ENCODE results near the gene BET1L. TPM values are rescaled to one million over a fixed set of nuclear protein-coding genes. Genes with fewer than 3 reads are reported as not detected.
"Not testable (repeated sequence)": the region's sequence is repeated elsewhere in the genome, so short reads cannot be mapped to it uniquely, and the experiment has no call there.

BET1L gene
- 9.8 and 10.5 TPM in 2 replicates for total RNA-seq (2014; rRNA removed; shearing (Covaris generic))

DNA sequence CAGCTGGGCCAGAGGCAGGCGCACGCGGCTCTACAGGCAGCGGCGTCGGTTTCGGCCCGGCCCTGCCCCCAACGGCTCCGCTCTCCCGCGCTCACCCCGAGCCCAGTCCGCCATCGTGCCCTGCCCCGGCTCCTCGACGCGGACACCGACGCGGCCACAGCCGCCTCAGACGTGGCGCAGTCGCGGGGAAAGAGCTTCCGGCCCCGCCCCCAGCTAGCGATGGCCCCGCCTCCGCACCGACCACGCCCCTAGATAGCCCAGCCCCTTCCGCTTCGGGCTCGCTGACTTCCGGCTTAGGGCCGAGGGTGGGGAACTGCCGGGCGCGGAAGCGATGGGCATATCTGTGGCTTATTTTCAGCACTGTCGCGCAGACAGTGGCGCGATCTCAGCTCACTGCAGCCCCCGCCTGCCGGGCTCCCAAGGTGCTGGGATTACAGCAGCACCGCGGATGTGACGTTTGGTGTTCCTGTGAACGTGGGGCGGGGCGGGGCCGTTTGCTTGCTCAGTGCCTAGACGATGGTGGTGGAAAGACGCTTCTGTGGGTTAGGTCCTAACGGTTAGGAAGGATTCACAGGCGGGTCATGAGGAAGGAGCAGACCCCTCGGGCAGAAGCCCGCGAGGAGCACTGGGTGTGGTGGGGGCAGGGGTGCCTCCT lies at the start of gene BET1L, which contains the start of gene RIC8A:
Gene BET1L (minus strand): TSS at position 192 of the 655 bp plus-strand sequence. CDS start 78 bp downstream, at position 114.
Gene RIC8A (plus strand): TSS at position 501 of the 655 bp plus-strand sequence. CDS start 1,147 bp downstream, outside the sequence.
- Histone ChIP-seq H3K4me3 (peak within 1 kb of the TSS; percentile 87), H3K4me1 (replicated peaks) (peaks cover 32% of the 10 kb centered on the region), H3K27me3 (replicated peaks) (no peaks in the 10 kb centered on the region), H3K9me3 (replicated peaks) (no peaks in the 10 kb centered on the region), H3K36me3 (peaks cover 84% of the 10 kb centered on the region), H3K27ac (peak within 1 kb of the TSS; percentile 90)
- peak; percentile 97 for DNase-seq (ENCODE audit: low read depth in 1 of 2, low spot score in 2 of 2)

DNA sequence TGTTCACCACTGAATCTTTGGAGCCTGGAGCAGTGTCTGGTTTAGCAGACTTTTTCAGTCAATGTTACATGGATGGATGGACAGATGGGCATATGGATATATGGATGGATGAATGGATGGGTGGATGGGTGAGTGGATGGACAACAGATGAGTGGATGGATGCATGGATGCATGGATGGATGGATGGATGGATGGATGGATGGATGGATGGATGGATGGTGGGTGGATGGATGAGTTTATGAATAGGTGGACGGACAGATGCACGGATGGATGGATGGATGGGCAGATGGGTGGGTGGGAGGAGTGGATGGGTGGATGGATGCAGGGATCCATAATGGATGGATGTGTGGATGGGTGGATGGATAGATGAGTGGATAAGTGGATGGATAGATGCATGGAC lies 48.6 kb upstream of the BET1L start:
- Histone ChIP-seq H3K27me3 (replicated peaks) (no peaks in the 10 kb centered on the region), H3K9me3 (replicated peaks) (no peaks in the 10 kb centered on the region), H3K36me3 (peaks cover 32% of the 10 kb centered on the region), H3K4me1 (replicated peaks) (no peaks in the 10 kb centered on the region), H3K27ac (no peak overlapping the region), H3K4me3 (no peak overlapping the region)
- DNase-seq (ENCODE audit: low read depth in 1 of 2, low spot score in 2 of 2): no peak

GRCh38 chr11:255176-255575 lies 48.0 kb upstream of the BET1L start:
- no peaks in the 10 kb centered on the region for H3K27me3 ChIP-seq (replicated peaks)
- H3K36me3 ChIP-seq: peaks cover 38% of the 10 kb centered on the region
- H3K4me1 ChIP-seq (replicated peaks): no peaks in the 10 kb centered on the region
- no peak overlapping the region for H3K4me3 ChIP-seq
- no peaks in the 10 kb centered on the region for H3K9me3 ChIP-seq (replicated peaks)
- DNase-seq (ENCODE audit: low read depth in 1 of 2, low spot score in 2 of 2): no peak
- H3K27ac ChIP-seq: no peak overlapping the region

- H3K4me3 ChIP-seq: no peak overlapping the region
- no peaks in the 10 kb centered on the region for H3K9me3 ChIP-seq (replicated peaks)
- no peak overlapping the region for H3K27ac ChIP-seq
- H3K36me3 ChIP-seq: peaks cover 48% of the 10 kb centered on the region
- no peaks in the 10 kb centered on the region for H3K27me3 ChIP-seq (replicated peaks)
- no peak for DNase-seq (ENCODE audit: low read depth in 1 of 2, low spot score in 2 of 2)
- H3K4me1 ChIP-seq (replicated peaks): no peaks in the 10 kb centered on the region
These were observed 46.7 kb upstream of the BET1L start for GRCh38 chr11:253886-254270.

GRCh38 chr11:253160-253885 lies 46.1 kb upstream of the BET1L start:
- Histone ChIP-seq H3K27ac (no peak overlapping the region), H3K4me1 (replicated peaks) (no peaks in the 10 kb centered on the region), H3K36me3 (peaks cover 53% of the 10 kb centered on the region), H3K9me3 (replicated peaks) (no peaks in the 10 kb centered on the region), H3K4me3 (no peak overlapping the region), H3K27me3 (replicated peaks) (no peaks in the 10 kb centered on the region)
- no peak for DNase-seq (ENCODE audit: low read depth in 1 of 2, low spot score in 2 of 2)

GRCh38 chr11:252666-253065 lies 45.5 kb upstream of the BET1L start:
- no peak for DNase-seq (ENCODE audit: low read depth in 1 of 2, low spot score in 2 of 2)
- H3K36me3 ChIP-seq: peaks cover 58% of the 10 kb centered on the region

GRCh38 chr11:251550-251949 lies 44.4 kb upstream of the BET1L start:
- H3K36me3 ChIP-seq: peaks cover 69% of the 10 kb centered on the region
- no peaks in the 10 kb centered on the region for H3K27me3 ChIP-seq (replicated peaks)
- H3K4me1 ChIP-seq (replicated peaks): no peaks in the 10 kb centered on the region
- DNase-seq (ENCODE audit: low read depth in 1 of 2, low spot score in 2 of 2): no peak
- H3K9me3 ChIP-seq (replicated peaks): no peaks in the 10 kb centered on the region
- no peak overlapping the region for H3K27ac ChIP-seq
- H3K4me3 ChIP-seq: no peak overlapping the region

More at GRCh38 chr11:252666-253065, 45.5 kb upstream of the BET1L start:
- Histone ChIP-seq H3K9me3 (replicated peaks) (no peaks in the 10 kb centered on the region), H3K4me1 (replicated peaks) (no peaks in the 10 kb centered on the region), H3K4me3 (no peak overlapping the region), H3K27ac (no peak overlapping the region), H3K27me3 (replicated peaks) (no peaks in the 10 kb centered on the region)

- H3K36me3 ChIP-seq: peaks cover 76% of the 10 kb centered on the region
- no peaks in the 10 kb centered on the region for H3K27me3 ChIP-seq (replicated peaks)
These were observed 43.6 kb upstream of the BET1L start for GRCh38 chr11:250740-251299.

DNA sequence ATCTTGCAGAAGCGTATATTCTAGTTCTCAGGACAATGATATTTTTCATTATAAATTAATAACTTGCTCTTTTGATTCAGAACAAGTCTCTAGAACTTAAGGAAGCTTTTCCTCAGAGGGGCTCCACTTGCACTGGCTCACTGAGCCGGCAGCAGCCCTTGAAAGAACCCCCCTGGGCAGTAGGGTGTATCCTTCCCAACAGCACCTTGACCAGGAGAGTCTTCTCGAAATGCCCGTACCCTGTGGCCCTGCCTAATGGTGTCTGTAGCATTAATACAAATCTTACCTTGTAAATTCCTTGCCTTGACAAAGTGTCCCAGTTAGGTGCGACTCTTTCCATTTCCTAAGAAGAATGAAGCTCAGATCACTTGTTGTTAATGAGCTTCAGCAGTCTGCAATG lies 43.1 kb upstream of the BET1L start:
- Histone ChIP-seq H3K4me1 (replicated peaks) (no peaks in the 10 kb centered on the region), H3K9me3 (replicated peaks) (no peaks in the 10 kb centered on the region), H3K36me3 (peaks cover 82% of the 10 kb centered on the region), H3K4me3 (no peak overlapping the region), H3K27me3 (replicated peaks) (no peaks in the 10 kb centered on the region), H3K27ac (no peak overlapping the region)
- no peak for DNase-seq (ENCODE audit: low read depth in 1 of 2, low spot score in 2 of 2)

More at GRCh38 chr11:250740-251299, 43.6 kb upstream of the BET1L start:
- Histone ChIP-seq H3K27ac (no peak overlapping the region), H3K4me3 (no peak overlapping the region), H3K4me1 (replicated peaks) (no peaks in the 10 kb centered on the region), H3K9me3 (replicated peaks) (no peaks in the 10 kb centered on the region)
- DNase-seq (ENCODE audit: low read depth in 1 of 2, low spot score in 2 of 2): no peak

- Histone ChIP-seq H3K9me3 (replicated peaks) (no peaks in the 10 kb centered on the region), H3K36me3 (peaks cover 94% of the 10 kb centered on the region), H3K27me3 (replicated peaks) (no peaks in the 10 kb centered on the region), H3K27ac (no peak overlapping the region), H3K4me3 (no peak overlapping the region), H3K4me1 (replicated peaks) (no peaks in the 10 kb centered on the region)
- no peak for DNase-seq (ENCODE audit: low read depth in 1 of 2, low spot score in 2 of 2)
These were observed 41.9 kb upstream of the BET1L start for GRCh38 chr11:249062-249461.

GRCh38 chr11:244376-244775 lies 37.2 kb upstream of the BET1L start:
- no peaks in the 10 kb centered on the region for H3K9me3 ChIP-seq (replicated peaks)
- no peaks in the 10 kb centered on the region for H3K27me3 ChIP-seq (replicated peaks)
- no peak overlapping the region for H3K27ac ChIP-seq
- DNase-seq (ENCODE audit: low read depth in 1 of 2, low spot score in 2 of 2): no peak
- H3K4me1 ChIP-seq (replicated peaks): no peaks in the 10 kb centered on the region
- no peak overlapping the region for H3K4me3 ChIP-seq
- peaks cover 95% of the 10 kb centered on the region for H3K36me3 ChIP-seq

GRCh38 chr11:241634-242033 lies 34.4 kb upstream of the BET1L start:
- H3K4me1 ChIP-seq (replicated peaks): peaks cover 7% of the 10 kb centered on the region; the same call in 1 of the 2 replicates
- H3K36me3 ChIP-seq: peaks cover 91% of the 10 kb centered on the region
- DNase-seq (ENCODE audit: low read depth in 1 of 2, low spot score in 2 of 2): no peak
- H3K9me3 ChIP-seq (replicated peaks): no peaks in the 10 kb centered on the region
- no peak overlapping the region for H3K27ac ChIP-seq
- no peak overlapping the region for H3K4me3 ChIP-seq
- no peaks in the 10 kb centered on the region for H3K27me3 ChIP-seq (replicated peaks)

DNA sequence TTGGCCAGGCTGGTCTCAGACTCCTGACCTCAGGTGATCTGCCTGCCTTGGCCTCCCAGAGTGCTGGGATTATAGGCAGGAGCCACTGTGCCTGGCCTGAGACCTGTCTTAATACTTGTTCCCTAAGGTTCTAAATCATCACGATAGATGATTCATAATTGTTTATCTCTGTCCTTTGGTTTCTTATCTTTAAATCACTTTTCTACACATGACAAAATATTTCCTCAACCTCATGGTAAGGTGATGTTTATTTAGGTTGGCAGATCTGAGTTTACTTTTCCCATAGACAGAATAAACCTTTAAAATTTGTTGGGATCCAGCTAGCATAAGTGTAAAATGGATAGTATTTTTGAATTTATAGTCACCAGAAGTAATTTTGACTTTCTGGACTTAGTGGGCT lies 33.1 kb upstream of the BET1L start:
- no peaks in the 10 kb centered on the region for H3K9me3 ChIP-seq (replicated peaks)
- H3K27ac ChIP-seq: no peak overlapping the region
- H3K4me1 ChIP-seq (replicated peaks): peaks cover 11% of the 10 kb centered on the region
- no peak for DNase-seq (ENCODE audit: low read depth in 1 of 2, low spot score in 2 of 2)
- peaks cover 77% of the 10 kb centered on the region for H3K36me3 ChIP-seq
- no peak overlapping the region for H3K4me3 ChIP-seq
- no peaks in the 10 kb centered on the region for H3K27me3 ChIP-seq (replicated peaks)

DNA sequence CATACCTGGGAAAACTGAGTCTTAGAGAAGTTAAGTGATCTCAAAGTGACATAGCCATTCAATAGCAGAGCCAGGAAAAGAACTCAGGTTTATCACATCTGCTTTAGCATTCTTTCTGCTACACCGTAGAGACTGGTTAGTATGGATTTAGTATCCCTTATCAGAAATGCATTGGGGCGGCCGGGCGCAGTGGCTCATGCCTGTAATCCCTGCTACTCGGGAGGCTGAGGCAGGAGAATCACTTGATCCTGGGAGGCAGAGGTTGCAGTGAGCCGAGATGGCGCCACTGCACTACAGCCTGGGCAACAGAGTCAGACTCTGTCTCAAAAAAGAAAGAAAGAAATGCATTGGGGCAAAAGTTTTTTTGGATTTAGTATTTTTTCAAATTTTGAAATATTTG lies 31.1 kb upstream of the BET1L start:
- H3K4me3 ChIP-seq; DNase-seq (ENCODE audit: low read depth in 1 of 2, low spot score in 2 of 2); H3K27me3 ChIP-seq (replicated peaks); H3K9me3 ChIP-seq (replicated peaks); H3K27ac ChIP-seq: not testable (repeated sequence)
- Histone ChIP-seq H3K36me3 (peaks cover 58% of the 10 kb centered on the region), H3K4me1 (replicated peaks) (peaks cover 14% of the 10 kb centered on the region)
